OCI-LY3 (cell line): ENCODE results near the gene NWD2.
A peak's percentile ranks its signal among the peaks of the same experiment; 100 is the strongest.

Source experiments
- H2AFZ ChIP-seq: fragments of 200-600, 300-600 bp; shearing (Covaris generic); 2 replicates; pipeline ENCODE4 v1.6.0; 2014; ENCODE audit warnings: antibody characterized with exemption, low read depth, low read length
- H3K27ac ChIP-seq: fragments of 200-600, 300-600 bp; sonication (generic); 2 replicates; pipeline ENCODE4 v1.5.1; 2014; ENCODE audit warnings: mild to moderate bottlenecking, low read length, moderate library complexity, mixed read lengths
- H3K27me3 ChIP-seq: fragments of 200-600, 300-600 bp; sonication (generic); 2 replicates; pipeline ENCODE4 v1.6.1; 2014; ENCODE audit warnings: low read depth, low read length, mixed read lengths
- H3K36me3 ChIP-seq: fragments of 200-600, 300-600 bp; sonication (generic); replicated peaks from 2 replicates; pipeline ENCODE3; 2014; ENCODE audit warnings: low read depth, low read length, mixed read lengths
- H3K4me1 ChIP-seq: fragments of 300-600, 200-600 bp; sonication (generic); 2 replicates; pipeline ENCODE4 v1.6.1; 2014; ENCODE audit warnings: low read length, mixed read lengths
- H3K4me2 ChIP-seq: fragments of 200-600, 300-600 bp; sonication (generic); 2 replicates; pipeline ENCODE4 v1.6.1; 2014; ENCODE audit warnings: low read length, mixed read lengths
- H3K4me3 ChIP-seq: fragments of 300-600, 200-600 bp; sonication (generic); 2 replicates; pipeline ENCODE4 v1.5.1; 2014; ENCODE audit warnings: antibody characterized with exemption, mild to moderate bottlenecking, low read length, moderate library complexity
- H3K79me2 ChIP-seq: fragments of 300-600, 200-600 bp; shearing (Covaris generic); 2 replicates; pipeline ENCODE4 v1.6.1; 2014; ENCODE audit warnings: mild to moderate bottlenecking, low read length, mixed read lengths
- H3K9ac ChIP-seq: fragments of 300-600, 200-600 bp; shearing (Covaris generic); 2 replicates; pipeline ENCODE4 v1.6.0; 2014; ENCODE audit warnings: mild to moderate bottlenecking, low read length, moderate library complexity
- H3K9me3 ChIP-seq: fragments of 200-600, 300-600 bp; shearing (Covaris generic); 2 replicates; pipeline ENCODE4 v1.6.1; 2014; ENCODE audit warnings: low read length, mixed read lengths; ENCODE audit not compliant: insufficient read depth
- H4K20me1 ChIP-seq: fragments of 200-600, 300-600 bp; sonication (generic); 2 replicates; pipeline ENCODE4 v1.6.1; 2016; ENCODE audit warnings: low read length, mixed read lengths; ENCODE audit not compliant: insufficient read depth
- CTCF ChIP-seq: fragments of 200-600, 300-600 bp; sonication (generic); IDR thresholded peaks from 2 replicates; pipeline ENCODE4 v1.5.1; 2014; ENCODE audit warnings: antibody characterized with exemption, low read length, low read depth
- EZH2phosphoT487 ChIP-seq: fragments of 200-600 bp; shearing (Covaris generic); IDR thresholded peaks from 2 replicates; pipeline ENCODE4 v1.6.1; 2018; ENCODE audit warnings: antibody characterized with exemption, mixed run types, low read depth

Gene NWD2

GRCh38 chr4:37385424-37385823 lies 140.9 kb downstream of the NWD2 start:
- TF ChIP-seq CTCF (no peak), EZH2phosphoT487 (no peak)
- no peak overlapping the region for H3K4me3 ChIP-seq
- H3K36me3 ChIP-seq, result no peaks in the 10 kb centered on the region
- no peaks in the 10 kb centered on the region for H3K9me3 ChIP-seq
- no peaks in the 10 kb centered on the region for H3K79me2 ChIP-seq
- no peaks in the 10 kb centered on the region for H3K27me3 ChIP-seq
- H3K4me2 ChIP-seq, result no peak overlapping the region
- no peak overlapping the region for H3K27ac ChIP-seq
- H3K4me1 ChIP-seq, result peaks cover 7% of the 10 kb centered on the region
- H2AFZ ChIP-seq, result 0 out of 2 replicates have a peak overlapping the region, but pooled peaks have one; percentile 56
- no peak overlapping the region for H3K9ac ChIP-seq
- H4K20me1 ChIP-seq, result no peaks in the 10 kb centered on the region

GRCh38 chr4:37388681-37389365 lies 144.3 kb downstream of the NWD2 start:
- Histone ChIP-seq H3K79me2 (no peaks in the 10 kb centered on the region), H3K36me3 (no peaks in the 10 kb centered on the region), H3K4me2 (no peak overlapping the region), H3K9ac (no peak overlapping the region), H3K4me1 (no peaks in the 10 kb centered on the region), H3K27ac (no peak overlapping the region), H2AFZ (no peak overlapping the region), H4K20me1 (no peaks in the 10 kb centered on the region), H3K9me3 (no peaks in the 10 kb centered on the region), H3K4me3 (no peak overlapping the region), H3K27me3 (no peaks in the 10 kb centered on the region)
- TF ChIP-seq EZH2phosphoT487 (no peak), CTCF (no peak)

- no peak overlapping the region for H3K4me2 ChIP-seq
- H3K36me3 ChIP-seq, result no peaks in the 10 kb centered on the region
- H2AFZ ChIP-seq, result no peak overlapping the region
- no peaks in the 10 kb centered on the region for H4K20me1 ChIP-seq
- no peaks in the 10 kb centered on the region for H3K4me1 ChIP-seq
- no peak overlapping the region for H3K9ac ChIP-seq
- H3K4me3 ChIP-seq, result no peak overlapping the region
- no peaks in the 10 kb centered on the region for H3K9me3 ChIP-seq
- no peak for TF ChIP-seq EZH2phosphoT487
- TF ChIP-seq CTCF, result no peak
- H3K27me3 ChIP-seq, result no peaks in the 10 kb centered on the region
- no peaks in the 10 kb centered on the region for H3K79me2 ChIP-seq
- H3K27ac ChIP-seq, result no peak overlapping the region
These were observed 144.8 kb downstream of the NWD2 start for GRCh38 chr4:37389366-37389765.

- no peak overlapping the region for H2AFZ ChIP-seq
- no peaks in the 10 kb centered on the region for H3K4me1 ChIP-seq
- no peaks in the 10 kb centered on the region for H3K36me3 ChIP-seq
- no peak overlapping the region for H3K9ac ChIP-seq
- H3K27me3 ChIP-seq, result no peaks in the 10 kb centered on the region
- H3K9me3 ChIP-seq, result no peaks in the 10 kb centered on the region
- H3K79me2 ChIP-seq, result no peaks in the 10 kb centered on the region
- H3K4me3 ChIP-seq, result no peak overlapping the region
- H4K20me1 ChIP-seq, result no peaks in the 10 kb centered on the region
- peak; percentile 65 for TF ChIP-seq CTCF
- no peak for TF ChIP-seq EZH2phosphoT487
- H3K27ac ChIP-seq, result no peak overlapping the region
- H3K4me2 ChIP-seq, result peak overlapping the region; percentile 34
These were observed 145.5 kb downstream of the NWD2 start for GRCh38 chr4:37389967-37390580.
